Hepatocyte (in vitro differentiated cells): ENCODE measurements around the gene FSHR.

Source experiments
- CTCF ChIP-seq: fragments of 200-600 bp; sonication (generic); IDR thresholded peaks from 2 replicates; pipeline ENCODE4 v1.5.1; 2016; ENCODE audit warnings: antibody characterized with exemption, mild to moderate bottlenecking; ENCODE audit not compliant: poor library complexity
- EZH2 ChIP-seq: fragments of 200-600 bp; sonication (generic); IDR thresholded peaks from 2 replicates; pipeline ENCODE4 v1.6.1; 2016; ENCODE audit warnings: antibody characterized with exemption, mild to moderate bottlenecking, borderline replicate concordance

GRCh38 chr2:48979691-48980090, 174.6 kb downstream of the FSHR start:
- TF ChIP-seq CTCF (no peak), EZH2 (no peak)
